Liver (tissue), 3 donors: ENCODE results near the gene GBP1.

Experiments used
- CTCF ChIP-seq: fragments of 150-350 bp; IDR thresholded peaks from 2 replicates; pipeline ENCODE4 v1.5.1; 2017; ENCODE audit warnings: improper control_type of control experiment, low read depth, low read length; ENCODE audit not compliant: missing input control
- FOXA1 ChIP-seq: IDR thresholded peaks from 2 replicates; pipeline ENCODE4 v1.6.1; 2016; ENCODE audit warnings: antibody characterized with exemption
- GABPA ChIP-seq, 2 donors: IDR thresholded peaks in 1 of 2; conservative IDR thresholded peaks in 1 of 2; 2 replicates each; pipeline ENCODE4 v1.6.1; 2016; ENCODE audit warnings: antibody characterized with exemption in 2 of 2, mild to moderate bottlenecking in 1 of 2, moderate library complexity in 1 of 2
- MAX ChIP-seq: IDR thresholded peaks from 2 replicates; pipeline ENCODE4 v1.6.1; 2016; ENCODE audit warnings: antibody characterized with exemption
- NR2F2 ChIP-seq: IDR thresholded peaks from 2 replicates; pipeline ENCODE4 v1.6.1; 2016; ENCODE audit warnings: antibody characterized with exemption
- RAD21 ChIP-seq, 2 donors: IDR thresholded peaks; 2 replicates each; pipeline ENCODE4 v1.6.1; 2016; ENCODE audit warnings: antibody characterized with exemption in 2 of 2, mild to moderate bottlenecking in 2 of 2
- REST ChIP-seq: IDR thresholded peaks from 2 replicates; pipeline ENCODE4 v1.6.1; 2016; ENCODE audit warnings: antibody characterized with exemption, mild to moderate bottlenecking
- SP1 ChIP-seq: IDR thresholded peaks from 2 replicates; pipeline ENCODE4 v1.6.1; 2018; ENCODE audit warnings: antibody characterized with exemption, mild to moderate bottlenecking
- TAF1 ChIP-seq: conservative IDR thresholded peaks from 2 replicates; pipeline ENCODE4 v1.6.1; 2016; ENCODE audit warnings: antibody characterized with exemption, mild to moderate bottlenecking
- YY1 ChIP-seq: IDR thresholded peaks from 2 replicates; pipeline ENCODE4 v1.6.1; 2016; ENCODE audit warnings: antibody characterized with exemption, mild to moderate bottlenecking
- ZBTB33 ChIP-seq: IDR thresholded peaks from 2 replicates; pipeline ENCODE4 v1.6.1; 2016; ENCODE audit warnings: antibody characterized with exemption
- donor health status: healthy.
- donor health status: healthy.

- TF ChIP-seq CTCF, result no peak
- TF ChIP-seq REST, result no peak
- TF ChIP-seq RAD21 (IDR thresholded peaks at IDR 0.05), result no peak
- TF ChIP-seq YY1, result no peak
- TF ChIP-seq GABPA (IDR thresholded peaks at IDR 0.05 in 1 of 2, conservative IDR thresholded peaks at IDR 0.05 in 1 of 2), result no peak
- no peak for TF ChIP-seq TAF1
- no peak for TF ChIP-seq SP1
- TF ChIP-seq ZBTB33, result no peak
- no peak for TF ChIP-seq FOXA1
- TF ChIP-seq NR2F2, result no peak
- no peak for TF ChIP-seq MAX
Measured at GRCh38 chr1:89098857-89099256, 33.8 kb upstream of the GBP1 start.
